ENCODE results near the gene CATSPER4.

DNA sequence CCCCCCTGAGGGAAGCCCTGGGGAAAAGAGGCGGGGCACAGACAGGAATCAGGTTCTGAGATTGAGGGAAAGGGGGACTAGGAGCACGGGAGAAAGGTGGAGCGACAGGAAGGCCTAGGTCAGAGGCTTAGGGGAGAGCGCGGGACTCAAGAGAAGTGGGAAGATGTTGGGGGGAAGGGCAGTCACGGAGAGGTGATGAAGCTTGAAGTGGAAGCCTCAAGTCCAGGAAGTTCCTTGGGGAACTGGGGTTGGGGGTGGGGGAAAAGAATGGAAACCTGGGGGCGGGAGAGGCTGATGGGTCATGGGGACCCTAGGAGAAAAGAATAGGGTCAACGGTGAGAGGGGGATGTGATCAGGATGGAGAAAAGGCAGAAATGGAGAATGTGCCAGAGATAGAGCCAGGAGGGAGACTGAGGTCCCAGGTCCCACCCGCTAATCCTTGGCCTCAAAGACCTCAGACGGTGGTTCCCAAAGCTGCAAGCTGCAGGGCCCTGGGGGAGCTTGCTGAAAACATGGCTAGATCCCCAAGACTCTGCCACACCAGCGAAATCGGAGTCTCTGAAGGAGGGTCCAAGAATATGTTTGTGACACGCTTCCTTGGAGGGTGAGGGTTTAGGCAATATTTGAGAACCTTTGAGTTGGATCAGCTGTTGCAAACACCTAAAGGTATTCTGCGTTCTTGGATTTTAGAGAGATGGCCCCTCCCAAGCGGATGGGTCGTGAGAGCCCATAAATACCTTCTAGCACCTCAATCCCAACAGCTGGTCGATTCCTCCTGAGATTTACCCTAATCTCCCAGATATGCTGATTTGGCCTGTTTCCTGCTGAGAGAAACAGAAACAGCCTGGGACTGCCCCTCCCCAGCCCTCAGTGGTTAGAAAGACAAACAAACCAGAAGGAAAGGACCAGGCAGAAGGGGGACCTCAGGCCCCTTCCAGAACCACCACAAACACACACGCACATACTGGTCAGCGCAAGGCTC is 25.2 kb upstream of the CATSPER4 start:
- TF ChIP-seq, protein P1, sequence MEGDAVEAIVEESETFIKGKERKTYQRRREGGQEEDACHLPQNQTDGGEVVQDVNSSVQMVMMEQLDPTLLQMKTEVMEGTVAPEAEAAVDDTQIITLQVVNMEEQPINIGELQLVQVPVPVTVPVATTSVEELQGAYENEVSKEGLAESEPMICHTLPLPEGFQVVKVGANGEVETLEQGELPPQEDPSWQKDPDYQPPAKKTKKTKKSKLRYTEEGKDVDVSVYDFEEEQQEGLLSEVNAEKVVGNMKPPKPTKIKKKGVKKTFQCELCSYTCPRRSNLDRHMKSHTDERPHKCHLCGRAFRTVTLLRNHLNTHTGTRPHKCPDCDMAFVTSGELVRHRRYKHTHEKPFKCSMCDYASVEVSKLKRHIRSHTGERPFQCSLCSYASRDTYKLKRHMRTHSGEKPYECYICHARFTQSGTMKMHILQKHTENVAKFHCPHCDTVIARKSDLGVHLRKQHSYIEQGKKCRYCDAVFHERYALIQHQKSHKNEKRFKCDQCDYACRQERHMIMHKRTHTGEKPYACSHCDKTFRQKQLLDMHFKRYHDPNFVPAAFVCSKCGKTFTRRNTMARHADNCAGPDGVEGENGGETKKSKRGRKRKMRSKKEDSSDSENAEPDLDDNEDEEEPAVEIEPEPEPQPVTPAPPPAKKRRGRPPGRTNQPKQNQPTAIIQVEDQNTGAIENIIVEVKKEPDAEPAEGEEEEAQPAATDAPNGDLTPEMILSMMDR (IDR thresholded peaks at IDR 0.05), result no peak
- TF ChIP-seq POLR2A (IDR thresholded peaks at IDR 0.05), result no peak

Measured in testis (tissue), 2 donors.